HEK293T (cell line): ENCODE measurements around the gene GALNT8.

Experiments used
- ARNT ChIP-seq: fragments of 450-650 bp; IDR thresholded peaks from 2 replicates; pipeline ENCODE4 v1.6.1; 2017; ENCODE audit warnings: mild to moderate bottlenecking
- BHLHE40 ChIP-seq: fragments of 450-650 bp; IDR thresholded peaks from 2 replicates; pipeline ENCODE4 v1.6.1; 2016; ENCODE audit warnings: mild to moderate bottlenecking, moderate library complexity, borderline replicate concordance
- CTBP1 ChIP-seq: fragments of 450-650 bp; IDR thresholded peaks from 2 replicates; pipeline ENCODE4 v1.6.1; 2016; ENCODE audit warnings: borderline replicate concordance
- ELF4 ChIP-seq: fragments of 450-650 bp; IDR thresholded peaks from 2 replicates; pipeline ENCODE4 v1.6.1; 2017; ENCODE audit warnings: antibody characterized with exemption
- FOXA1 ChIP-seq: fragments of 450-650 bp; IDR thresholded peaks from 2 replicates; pipeline ENCODE4 v1.6.1; 2016; ENCODE audit warnings: mild to moderate bottlenecking
- FOXM1 ChIP-seq: fragments of 450-650 bp; IDR thresholded peaks from 2 replicates; pipeline ENCODE4 v1.6.1; 2017; ENCODE audit warnings: mild to moderate bottlenecking, borderline replicate concordance
- HDGF ChIP-seq: fragments of 450-650 bp; IDR thresholded peaks from 2 replicates; pipeline ENCODE4 v1.6.1; 2017; ENCODE audit warnings: antibody characterized with exemption, borderline replicate concordance
- NFRKB ChIP-seq: fragments of 450-650 bp; IDR thresholded peaks from 2 replicates; pipeline ENCODE4 v1.6.1; 2016; ENCODE audit warnings: mild to moderate bottlenecking, moderate library complexity
- SP1 ChIP-seq: fragments of 450-650 bp; IDR thresholded peaks from 2 replicates; pipeline ENCODE4 v1.6.1; 2017
- SUZ12 ChIP-seq: fragments of 450-650 bp; IDR thresholded peaks from 2 replicates; pipeline ENCODE4 v1.6.1; 2016; ENCODE audit warnings: mild to moderate bottlenecking
- TARDBP ChIP-seq: fragments of 450-650 bp; IDR thresholded peaks from 2 replicates; pipeline ENCODE4 v1.6.1; 2016
- TF ChIP-seq, protein P1 (sequence below): fragments of 450-650 bp; IDR thresholded peaks from 2 replicates; pipeline ENCODE4 v1.6.1; 2016

DNA sequence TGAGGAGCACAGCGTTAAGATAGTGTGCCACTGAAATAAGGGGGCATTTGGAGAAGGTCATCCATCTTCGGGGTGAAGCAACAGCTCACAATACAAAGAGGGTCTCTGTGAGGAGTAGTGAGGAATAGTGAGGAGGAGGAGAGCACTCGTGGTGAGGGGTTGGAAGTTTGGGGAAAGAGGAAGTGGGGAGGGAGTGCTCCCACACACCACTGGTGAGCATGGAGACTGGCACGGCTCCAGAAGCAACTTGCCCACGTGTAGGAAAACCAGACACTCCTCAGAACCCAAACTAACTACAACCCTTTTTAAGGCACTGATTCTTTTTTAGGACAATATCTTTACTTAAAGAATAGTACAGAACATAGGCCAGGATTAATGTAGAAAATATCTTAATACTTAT lies 48.9 kb downstream of the GALNT8 start:
- TF ChIP-seq, protein P1, sequence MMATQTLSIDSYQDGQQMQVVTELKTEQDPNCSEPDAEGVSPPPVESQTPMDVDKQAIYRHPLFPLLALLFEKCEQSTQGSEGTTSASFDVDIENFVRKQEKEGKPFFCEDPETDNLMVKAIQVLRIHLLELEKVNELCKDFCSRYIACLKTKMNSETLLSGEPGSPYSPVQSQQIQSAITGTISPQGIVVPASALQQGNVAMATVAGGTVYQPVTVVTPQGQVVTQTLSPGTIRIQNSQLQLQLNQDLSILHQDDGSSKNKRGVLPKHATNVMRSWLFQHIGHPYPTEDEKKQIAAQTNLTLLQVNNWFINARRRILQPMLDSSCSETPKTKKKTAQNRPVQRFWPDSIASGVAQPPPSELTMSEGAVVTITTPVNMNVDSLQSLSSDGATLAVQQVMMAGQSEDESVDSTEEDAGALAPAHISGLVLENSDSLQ = no peak
- TF ChIP-seq ARNT (no peak), TARDBP (no peak), BHLHE40 (no peak), SUZ12 (no peak), FOXM1 (no peak), NFRKB (no peak), ELF4 (no peak), SP1 (no peak), FOXA1 (no peak), HDGF (no peak), CTBP1 (no peak)
